ENCODE measurements around the gene ESYT1.

GRCh38 chr12:56160894-56161689 lies 33.0 kb downstream of the ESYT1 start:
- no peak for TF ChIP-seq CTCF (conservative IDR thresholded peaks at IDR 0.05 in 1 of 2, IDR thresholded peaks at IDR 0.05 in 1 of 2; ENCODE audit: extremely low read depth in 1 of 2, insufficient read depth in 1 of 2, low read depth in 1 of 2, low read length in 2 of 2)
- TF ChIP-seq EZH2 (IDR thresholded peaks at IDR 0.05; ENCODE audit: borderline replicate concordance, low read length) = no peak

Data from mammary epithelial cell (primary cell).